GM21423 (cell line): ENCODE measurements around the gene PRKCQ.

Experiments used
- ATAC-seq: cut with Tn5 transposase; IDR thresholded peaks from one replicate; pipeline ENCODE4 v1.9.1; 2021; ENCODE audit warnings: mild to moderate bottlenecking, moderate library complexity; ENCODE audit not compliant: unreplicated experiment

The PRKCQ gene

DNA sequence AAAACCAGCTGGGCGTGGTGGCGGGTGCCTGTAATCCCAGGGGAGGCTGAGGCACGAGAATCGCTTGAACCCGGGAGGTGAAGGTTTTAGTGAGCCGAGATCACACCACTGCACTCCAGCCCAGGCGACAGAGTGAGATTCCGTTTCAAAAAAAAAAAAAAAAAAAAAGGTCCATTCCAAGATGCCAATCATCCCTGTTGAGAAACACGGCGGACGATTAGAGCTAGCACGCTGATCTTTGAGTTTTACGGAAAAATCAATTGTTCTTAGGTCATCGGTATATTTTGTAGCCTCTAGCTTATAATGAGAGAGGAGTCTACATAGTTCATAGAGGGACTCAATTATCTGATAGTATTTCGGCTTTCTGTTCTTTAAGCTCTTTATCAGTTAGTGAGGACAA is 169.2 kb downstream of the PRKCQ start:
- no peak for ATAC-seq

DNA sequence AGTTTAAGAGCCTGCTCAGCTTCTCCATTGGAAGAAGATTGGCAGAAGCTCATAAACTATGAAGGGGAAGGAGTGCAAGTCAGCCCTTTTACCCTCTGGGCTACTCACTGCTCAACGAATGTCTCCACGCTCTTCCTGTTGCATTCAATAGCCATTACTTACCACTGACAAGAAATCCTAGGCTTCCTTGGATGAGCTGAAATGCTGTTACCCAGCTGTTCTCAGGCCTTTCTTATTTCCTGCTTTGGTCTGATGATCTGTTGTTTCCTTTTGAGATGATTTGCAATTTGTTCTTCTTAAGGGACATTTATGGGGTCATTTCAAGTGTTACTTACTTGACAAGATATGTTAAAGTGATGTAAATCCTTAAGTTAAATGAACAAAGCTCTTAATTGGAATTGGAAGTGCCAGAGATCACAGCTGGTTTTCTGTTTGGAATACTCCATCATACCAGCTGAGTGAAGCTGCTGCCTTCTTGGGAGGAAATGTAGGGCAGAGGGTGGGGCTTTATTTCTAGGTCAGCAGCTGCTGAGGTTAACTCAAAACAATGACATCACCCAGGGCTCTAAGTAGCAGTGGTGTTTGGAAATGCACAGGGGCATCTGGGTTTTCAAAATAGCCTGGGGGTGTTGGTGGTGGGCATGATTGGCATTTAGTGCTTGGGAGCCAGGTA is 170.0 kb downstream of the PRKCQ start:
- no peak for ATAC-seq

DNA sequence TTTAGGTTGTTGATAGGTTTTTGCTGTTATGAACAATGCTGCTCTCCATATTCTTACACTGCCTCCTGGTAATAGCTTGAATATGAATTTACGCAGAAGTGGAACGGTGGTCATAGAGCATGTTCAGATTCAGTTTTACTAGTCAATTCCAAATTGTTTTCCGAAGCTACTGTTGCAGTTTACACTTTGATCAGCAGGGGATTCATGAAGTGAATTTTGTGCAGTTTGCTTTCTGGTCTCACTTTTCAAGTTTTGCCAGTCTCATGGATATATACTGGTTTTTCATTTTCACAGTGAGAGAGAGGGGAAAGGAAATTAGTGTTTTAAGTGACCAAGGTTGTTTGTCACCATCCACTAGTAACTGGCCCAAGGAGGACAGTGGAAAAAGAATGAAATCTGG is 171.3 kb downstream of the PRKCQ start:
- no peak for ATAC-seq

DNA sequence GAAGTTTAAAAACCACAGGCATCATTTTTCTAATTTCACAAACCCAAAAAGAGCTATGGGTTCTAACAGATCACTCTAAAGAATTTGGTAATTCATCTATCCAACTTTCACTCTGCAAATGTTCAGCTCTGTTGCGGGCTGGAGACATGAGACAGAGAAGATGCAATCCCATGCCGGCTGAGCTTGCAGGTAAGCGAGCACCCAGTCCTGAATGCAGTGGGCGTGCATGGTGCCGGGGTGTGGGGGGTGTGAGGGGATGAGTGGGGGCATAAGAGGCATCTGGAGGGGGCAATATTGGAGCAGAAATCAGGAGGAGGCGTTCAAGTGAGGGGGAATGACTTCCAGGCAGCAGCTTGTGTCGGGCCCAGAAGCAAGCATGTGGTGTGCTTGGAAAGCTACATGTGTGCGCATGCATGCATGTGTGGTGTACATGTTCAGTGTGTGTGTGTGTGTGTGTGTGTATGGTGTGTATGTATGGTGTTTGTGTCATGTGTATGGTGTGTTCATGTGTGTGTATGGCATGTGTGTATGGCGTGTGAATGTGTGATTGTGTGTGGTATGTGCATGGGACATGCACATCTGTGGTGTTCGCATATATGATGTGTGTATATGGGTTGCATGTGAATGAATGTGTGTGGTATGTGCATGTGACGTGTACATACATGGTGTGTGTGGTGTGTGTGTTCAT is 172.9 kb downstream of the PRKCQ start:
- no peak for ATAC-seq

DNA sequence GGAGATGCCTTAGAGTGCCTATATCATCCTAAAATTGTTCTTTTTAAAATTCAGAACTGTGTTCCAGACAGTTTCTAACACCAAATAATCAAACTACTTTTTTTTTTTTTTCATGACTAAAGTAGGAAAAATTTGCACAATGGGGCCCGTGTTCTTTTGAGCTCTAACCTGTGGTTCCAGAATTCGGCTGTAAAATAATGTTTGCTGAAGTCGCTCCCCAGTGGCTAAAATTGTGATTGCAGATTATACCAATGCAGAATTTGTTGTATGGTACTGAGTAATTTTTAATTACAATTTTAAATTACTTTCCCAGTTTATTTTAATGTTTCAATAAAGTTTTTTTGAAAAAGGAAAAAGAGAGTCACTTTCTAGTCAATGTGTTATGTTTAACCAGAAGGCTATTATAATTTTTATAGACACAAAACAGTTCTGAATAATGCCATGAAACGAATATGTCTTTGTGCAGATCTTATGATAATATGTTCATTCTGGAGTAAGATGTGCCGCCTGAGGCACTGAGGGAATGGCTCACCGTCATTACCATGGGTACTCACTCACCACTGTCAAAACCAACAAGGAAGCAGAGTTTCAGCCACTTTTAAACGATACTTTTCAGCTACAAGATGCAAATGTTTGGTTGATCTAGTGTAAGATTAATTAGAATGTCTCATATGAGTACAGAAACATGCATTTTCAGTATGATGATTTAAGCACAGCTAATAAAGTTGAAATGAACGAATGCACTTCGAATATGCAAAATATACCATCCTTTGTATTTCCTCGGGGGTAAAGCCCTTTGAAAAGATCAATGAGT is 173.6 kb downstream of the PRKCQ start:
- no peak for ATAC-seq

DNA sequence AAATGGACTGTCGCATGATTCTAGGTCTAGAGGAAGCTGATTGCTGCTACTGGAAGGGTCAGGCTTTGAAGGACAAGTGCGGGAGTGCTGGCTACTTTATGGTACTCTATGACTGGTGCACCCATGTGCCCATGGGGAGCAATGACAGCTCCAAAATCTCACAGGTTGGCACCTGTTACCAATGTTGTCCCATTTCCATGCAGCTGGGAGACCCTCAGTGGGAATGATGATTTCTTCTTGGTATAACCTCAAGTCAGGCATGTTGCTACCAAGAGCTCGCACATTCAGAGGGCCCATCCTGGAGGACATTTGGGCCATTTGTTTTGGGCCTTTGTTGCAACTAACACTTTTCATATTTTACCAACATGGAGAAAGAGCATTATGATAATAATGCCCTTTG is 174.4 kb downstream of the PRKCQ start:
- no peak for ATAC-seq

DNA sequence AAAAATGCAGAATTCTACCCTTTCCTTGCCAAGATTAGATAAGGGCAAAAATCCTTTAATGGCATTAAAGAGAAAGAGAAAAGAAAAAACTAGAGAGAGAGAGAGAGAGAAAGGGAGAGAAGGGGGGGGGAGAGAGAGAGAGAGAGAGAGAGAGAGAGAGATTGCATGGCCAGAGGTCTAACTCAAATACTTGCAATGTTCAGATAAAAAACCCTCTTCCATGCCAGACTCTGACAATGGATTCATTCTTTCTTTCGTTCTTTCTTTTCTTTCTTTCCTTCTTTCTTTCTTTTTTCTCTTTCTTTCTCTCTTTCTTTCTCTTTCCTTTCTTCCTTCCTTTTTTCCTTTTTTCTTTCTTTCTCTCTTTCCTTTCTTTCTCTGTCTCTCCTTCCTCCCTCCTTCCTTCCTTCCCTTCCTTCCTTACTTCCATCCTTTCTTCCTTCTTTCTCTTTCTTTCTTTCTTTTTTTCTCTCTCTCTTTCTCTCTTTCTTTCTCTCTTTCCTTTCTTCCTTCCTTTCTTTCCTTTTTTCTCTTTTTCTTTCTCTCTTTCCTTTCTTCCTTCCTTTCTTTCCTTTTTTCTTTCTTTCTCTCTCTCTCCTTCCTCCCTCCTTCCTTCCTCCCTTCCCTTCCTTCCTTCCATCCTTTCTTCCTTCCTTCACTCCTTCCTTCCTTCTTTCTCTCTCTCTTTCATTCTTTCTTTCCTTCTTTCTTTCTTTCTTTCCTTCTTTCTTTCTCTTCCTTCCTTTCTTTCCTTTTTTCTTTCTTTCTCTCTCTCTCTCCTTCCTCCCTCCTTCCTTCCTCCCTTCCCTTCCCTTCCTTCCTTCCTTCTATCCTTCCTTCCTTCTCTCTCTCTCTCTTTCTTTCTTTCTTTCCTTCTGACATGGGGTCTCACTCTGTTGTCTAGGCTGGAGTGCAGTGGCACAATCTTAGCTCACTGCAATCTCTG is 175.7 kb downstream of the PRKCQ start:
- ATAC-seq = no peak

DNA sequence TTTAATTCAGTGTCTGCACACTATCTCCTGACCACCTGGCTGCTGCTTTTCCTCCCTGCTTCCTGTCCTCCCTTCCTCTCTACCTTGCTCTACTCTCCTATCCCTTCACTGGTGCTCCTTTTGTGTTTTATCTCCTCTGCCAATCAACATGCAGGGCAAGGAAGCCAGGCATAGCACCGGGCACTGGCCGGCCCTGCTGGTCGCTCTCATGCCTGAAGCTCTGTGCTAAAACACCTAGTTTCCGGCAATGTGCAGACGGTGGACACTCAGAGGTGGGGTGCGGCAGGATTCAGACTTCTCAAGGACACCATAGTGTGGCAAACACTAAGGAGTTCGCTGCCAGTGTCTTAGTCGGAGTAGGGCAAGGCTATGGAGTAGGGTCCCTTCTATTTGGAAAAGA is 177.1 kb downstream of the PRKCQ start:
- ATAC-seq = no peak

DNA sequence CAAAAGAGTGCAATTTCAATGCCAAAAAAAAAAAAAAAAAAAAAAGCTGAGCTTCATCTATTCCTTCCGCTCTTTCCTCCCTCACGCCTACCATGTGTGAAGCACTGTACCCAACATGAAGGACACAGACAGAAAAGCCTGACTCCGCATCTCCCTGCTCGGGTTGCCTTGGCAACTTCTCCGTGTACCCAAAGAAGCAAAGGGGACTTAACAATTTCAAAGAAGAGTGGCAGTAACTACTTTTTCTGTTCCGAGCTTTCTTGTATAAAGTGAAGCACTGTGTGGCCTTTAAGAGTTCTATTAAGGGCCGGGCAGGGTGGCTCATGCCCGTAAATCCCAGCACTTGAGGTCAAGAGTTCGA is 177.7 kb downstream of the PRKCQ start:
- ATAC-seq = no peak

DNA sequence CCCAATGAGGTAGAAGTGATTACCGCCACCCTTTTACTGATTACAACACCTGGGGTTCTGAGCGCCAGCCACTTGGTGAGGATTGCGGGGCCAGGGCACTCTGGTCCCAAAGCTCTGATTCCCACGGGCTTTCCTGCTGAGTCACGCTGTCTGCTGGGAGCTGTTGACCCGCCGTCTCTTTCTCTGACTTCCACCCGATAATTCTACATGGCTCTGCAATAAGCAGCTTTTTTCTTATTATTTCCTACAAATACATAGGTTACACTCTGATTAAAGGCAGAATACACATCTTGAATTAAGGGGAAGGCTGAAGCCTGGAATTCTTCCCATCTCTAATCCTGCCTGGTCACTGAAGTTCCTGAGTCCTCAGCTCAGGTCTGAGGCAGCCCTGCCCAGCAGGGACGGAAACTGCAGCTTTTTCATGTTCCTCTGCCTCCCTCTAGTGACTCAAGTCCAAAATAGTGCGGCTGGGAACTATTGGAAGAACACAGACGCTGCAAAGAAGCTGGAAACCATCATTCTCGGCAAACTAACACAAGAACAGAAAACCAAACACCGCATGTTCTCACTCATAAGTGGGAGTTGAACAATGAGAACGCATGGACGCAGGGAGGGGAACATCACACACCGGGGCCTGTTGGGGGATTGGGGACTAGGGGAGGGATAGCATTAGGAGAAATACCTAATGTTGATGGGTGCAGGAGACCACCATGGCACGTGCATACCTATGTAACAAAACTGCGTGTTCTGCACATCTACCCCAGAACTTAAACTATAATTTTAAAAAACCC is 178.3 kb downstream of the PRKCQ start:
- peak; percentile 81 for ATAC-seq

DNA sequence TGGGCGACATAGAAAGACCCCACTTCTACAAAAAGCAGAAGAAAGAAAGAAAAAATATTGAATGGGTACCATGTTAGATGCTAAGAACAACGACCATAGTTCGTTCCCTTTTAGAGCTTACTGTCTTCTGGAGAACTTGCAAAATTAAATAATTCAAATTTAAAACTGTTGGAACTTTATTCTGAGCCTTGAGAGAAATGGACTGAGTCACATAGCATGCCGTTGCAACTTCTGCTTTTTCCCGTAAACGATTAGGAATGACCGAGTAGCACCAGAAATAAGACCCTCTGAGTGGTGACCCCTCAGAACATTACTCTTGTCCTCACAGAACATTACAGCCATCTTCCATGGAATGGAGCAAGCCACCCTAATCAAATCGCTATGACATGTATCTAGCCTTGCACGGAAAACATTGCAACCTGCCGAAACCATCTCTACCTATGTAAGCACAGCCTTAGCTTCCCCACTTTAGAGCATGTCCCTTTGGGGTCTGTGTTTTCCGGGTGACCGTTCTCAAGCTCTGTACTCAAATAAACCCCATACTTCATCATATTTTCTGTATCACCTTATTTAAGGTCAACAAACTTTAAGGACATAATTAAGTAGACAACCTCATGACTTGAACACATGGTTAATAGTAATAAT is 179.1 kb downstream of the PRKCQ start:
- ATAC-seq = no peak

DNA sequence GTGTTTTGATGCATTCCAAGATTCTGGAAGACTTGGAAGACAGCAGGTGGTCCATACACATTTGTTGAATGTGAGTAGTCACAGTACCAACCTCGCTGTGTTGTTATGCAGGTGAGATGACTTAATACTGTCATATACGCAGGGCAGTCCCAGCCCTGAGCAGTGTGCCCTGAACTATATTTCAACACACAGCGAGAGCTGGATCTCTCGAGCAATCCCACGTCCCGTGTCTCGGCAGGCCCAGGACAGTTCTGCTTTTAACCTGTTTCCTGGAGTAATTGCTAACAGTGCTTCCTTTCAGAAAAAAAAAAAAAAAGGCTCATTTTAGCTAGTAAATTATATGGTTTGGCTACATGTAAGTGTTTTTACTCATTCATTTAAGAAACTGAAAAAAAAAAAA is 179.7 kb downstream of the PRKCQ start:
- ATAC-seq = no peak

DNA sequence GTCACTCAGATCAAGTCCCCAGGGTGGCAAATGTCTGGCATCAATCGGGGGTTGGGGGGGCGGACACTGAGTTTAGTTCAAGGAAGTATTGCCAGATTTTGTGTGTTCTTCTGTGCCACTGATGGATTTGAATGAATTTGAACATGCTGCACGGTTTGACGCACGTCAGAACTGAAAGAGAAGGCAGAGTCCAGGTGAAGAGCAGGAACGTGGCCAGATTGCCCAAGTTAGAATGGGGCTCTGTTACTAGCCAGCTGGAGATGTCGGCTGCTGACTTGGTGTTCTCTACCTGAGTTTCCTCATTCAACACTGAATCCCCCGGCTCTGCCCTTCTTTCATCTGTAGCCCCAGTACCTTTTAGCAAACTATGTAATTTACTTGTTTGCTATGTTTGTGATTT is 180.2 kb downstream of the PRKCQ start:
- ATAC-seq = no peak

DNA sequence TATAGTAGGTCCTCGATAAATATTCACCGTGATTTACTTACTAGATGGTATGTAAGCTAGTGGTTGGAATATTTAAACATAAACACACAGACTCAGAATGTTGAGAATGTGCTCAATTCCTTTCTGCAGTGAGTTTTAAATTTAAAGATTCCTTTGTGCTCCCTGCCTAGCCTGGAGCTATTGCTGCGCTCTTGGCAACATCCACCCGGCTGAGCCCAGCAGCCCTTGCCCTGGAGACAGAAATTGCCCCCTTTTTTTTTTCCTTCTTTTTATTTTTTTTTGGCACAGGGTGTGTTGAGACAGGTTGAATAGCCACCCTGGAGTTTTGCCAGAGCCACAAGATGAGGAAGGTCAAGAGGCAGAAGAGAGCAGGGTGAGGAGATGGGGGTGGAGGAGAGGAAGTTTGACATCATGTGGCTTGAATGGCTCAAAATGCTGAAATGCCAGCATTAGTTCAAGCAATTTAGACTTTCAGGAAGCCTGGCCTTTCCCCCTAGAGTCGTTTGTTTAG is 180.8 kb downstream of the PRKCQ start:
- no peak for ATAC-seq

DNA sequence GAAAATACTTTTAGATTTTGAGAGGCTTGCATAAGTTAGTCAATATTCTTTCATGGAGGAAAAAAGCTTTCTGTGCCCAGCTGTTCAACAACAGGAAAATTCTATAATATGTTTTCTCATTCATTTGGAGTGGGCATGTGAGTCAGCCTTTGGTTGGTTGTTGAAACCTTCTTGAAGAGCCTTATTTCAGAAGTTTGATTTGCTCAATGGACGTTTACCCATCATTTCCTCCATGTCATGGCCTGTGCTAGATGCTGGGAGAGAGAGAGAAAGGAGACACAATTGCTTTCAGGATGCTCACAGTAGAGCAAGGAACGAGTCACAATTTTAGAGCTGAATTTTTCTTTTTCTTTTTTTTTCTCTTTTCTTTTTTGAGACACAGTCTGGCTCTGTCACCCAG is 181.7 kb downstream of the PRKCQ start:
- ATAC-seq = no peak

DNA sequence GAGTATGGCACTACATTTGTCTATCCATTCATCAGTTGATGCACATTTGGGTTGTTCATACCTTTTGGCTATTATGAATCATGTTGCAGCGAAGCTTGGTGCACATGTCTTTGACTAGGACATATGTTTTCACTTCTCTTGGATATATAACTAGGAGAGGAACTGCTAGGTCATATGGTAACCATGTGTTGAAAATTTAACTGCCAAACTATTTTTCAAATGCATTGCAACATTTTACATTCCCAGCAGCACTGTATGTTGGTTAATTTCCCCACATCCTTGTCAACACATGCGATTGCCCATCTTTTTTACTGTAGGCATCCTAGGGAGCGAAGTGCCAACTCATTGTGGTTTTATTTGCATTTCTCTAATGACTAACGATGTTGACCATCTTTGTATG is 183.4 kb downstream of the PRKCQ start:
- no peak for ATAC-seq

DNA sequence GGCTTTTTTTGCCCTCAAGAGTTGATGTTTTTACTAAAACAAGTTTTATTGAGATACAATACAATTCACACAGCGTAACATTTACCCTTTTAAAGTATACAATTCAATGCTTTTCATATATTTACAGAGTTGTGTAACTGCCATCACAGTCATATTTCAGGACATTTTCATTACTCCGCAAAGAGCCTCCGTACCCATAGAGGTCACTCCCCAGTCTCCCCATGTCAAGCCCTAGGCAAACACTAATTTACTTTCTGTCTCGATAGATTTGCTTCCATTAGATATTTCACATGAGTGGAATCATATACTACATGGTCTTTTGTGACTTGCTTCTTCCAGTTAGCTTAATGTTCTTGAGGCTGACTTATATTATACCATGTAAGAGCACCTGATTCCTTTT is 183.8 kb downstream of the PRKCQ start:
- no peak for ATAC-seq

DNA sequence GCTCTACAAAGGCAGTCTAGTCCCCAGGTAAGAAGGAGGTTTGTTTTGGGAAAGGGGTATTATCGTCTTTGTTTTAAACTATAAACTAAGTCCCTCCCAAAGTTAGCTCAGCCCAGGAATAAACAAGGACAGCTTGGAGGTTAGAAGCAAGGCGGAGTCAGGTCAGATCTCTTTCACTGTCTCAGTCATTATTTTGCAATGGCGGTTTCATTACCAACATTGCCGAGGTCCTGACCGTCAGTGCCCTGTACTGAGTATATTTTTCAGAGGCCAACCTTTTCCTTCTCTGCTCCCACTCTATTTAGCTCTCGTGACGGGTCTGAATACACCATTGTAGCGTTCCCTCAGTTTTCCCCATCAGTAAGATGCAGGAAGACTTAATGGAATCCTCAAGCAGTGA is 184.5 kb downstream of the PRKCQ start:
- no peak for ATAC-seq

DNA sequence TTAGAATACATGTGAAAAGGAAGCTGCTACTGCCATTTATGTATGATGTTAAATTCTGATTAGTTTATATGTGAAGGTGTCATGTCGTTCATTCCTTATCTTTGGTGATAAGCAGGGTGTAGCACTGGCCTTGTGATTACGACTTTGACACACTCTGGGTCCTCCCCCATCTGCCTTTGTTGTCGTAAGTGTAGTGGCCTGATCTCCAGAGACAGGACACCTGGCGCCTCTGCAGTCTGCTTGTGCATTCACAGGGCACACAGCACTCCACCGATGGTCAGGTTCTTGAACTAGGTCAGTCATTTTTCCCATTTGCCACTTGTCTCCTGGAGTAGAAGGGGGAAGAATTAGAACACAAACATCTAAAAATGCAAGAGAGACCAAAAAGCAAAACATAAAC is 186.0 kb downstream of the PRKCQ start:
- no peak for ATAC-seq

DNA sequence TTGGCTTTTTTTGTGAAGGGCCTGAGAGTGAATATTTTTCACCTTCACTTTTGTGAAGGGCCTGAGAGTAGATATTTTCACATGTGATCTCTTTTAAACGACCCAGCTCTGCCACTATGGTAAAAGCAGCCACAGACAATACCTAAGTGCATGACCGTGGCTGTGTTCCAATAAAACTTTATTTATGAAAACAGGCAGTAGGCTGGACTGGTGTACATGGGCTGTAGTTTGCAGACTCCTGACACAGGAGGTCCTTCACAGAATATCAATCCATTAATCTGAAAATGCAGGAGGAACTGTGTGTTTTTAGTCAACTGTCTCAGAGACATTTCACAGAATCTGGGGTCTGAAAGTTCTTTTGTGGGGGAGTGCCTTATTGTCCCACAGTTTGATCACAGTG is 186.9 kb downstream of the PRKCQ start:
- no peak for ATAC-seq
